Prostate gland (tissue), 2 donors: ENCODE data around the gene CHST3.

Experiments
- POLR2A ChIP-seq: fragments of 450-650 bp; IDR thresholded peaks from one replicate; pipeline ENCODE4 v1.6.1; 2016; ENCODE audit warnings: antibody characterized with exemption, mild to moderate bottlenecking
- TF ChIP-seq, protein P1 (sequence below), 4 experiments: fragments of 200-600 bp in 2 of 4; fragments of 450-650 bp in 2 of 4; sonication (generic) in 2 of 4; IDR thresholded peaks; 1 replicate in 3 of 4; 2 replicates in 1 of 4; pipeline ENCODE4 v1.5.1; 2016 to 2019; ENCODE audit warnings: antibody characterized with exemption in 4 of 4, mild to moderate bottlenecking in 2 of 4, moderate library complexity in 2 of 4

DNA sequence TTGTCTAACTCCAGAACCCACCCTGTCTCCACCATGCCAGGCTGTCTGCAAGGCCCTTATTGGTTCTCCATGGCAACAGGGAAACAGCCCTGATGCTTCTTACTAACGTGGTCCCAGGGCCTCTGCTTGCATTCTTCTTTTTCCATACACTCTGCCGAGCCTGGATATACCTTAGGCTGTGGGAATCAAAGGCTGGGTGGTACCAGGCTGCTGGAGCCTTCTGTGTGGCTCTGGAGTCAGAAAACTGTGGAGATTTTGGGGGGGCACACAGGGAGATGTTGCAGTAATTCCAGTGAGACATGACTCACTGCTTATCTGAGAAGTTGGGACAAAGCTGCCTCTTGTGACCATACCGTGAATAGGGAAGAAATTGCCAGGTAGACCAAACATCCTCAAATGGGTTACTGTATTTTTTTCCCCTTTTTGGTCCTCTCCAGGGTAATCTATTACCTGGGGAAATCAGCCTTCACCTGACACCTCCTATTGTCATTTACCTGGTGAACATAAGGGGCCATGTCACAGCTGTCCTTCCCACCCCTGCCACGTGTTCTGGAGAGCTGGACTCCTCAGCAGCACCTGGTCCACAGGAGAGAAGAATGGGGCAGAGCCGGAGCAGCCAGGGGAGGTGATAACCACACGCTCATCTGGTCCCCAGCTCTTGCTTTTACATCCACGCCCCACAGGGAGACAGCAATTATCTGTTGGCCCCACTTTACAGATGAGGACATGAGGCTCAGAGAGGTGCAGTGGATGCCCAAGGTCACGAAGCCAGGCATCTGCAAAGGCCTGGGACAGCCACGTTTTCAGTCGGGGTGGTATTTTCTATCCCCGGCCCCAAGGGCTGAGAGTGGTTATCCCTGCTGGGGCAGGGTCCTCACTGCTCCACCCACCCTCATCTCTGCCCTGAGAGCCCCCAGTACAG is 4.6 kb downstream of the CHST3 start:
- TF ChIP-seq, protein P1, sequence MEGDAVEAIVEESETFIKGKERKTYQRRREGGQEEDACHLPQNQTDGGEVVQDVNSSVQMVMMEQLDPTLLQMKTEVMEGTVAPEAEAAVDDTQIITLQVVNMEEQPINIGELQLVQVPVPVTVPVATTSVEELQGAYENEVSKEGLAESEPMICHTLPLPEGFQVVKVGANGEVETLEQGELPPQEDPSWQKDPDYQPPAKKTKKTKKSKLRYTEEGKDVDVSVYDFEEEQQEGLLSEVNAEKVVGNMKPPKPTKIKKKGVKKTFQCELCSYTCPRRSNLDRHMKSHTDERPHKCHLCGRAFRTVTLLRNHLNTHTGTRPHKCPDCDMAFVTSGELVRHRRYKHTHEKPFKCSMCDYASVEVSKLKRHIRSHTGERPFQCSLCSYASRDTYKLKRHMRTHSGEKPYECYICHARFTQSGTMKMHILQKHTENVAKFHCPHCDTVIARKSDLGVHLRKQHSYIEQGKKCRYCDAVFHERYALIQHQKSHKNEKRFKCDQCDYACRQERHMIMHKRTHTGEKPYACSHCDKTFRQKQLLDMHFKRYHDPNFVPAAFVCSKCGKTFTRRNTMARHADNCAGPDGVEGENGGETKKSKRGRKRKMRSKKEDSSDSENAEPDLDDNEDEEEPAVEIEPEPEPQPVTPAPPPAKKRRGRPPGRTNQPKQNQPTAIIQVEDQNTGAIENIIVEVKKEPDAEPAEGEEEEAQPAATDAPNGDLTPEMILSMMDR (IDR thresholded peaks at IDR 0.05), result no peak
- TF ChIP-seq POLR2A, result no peak
